HepG2 (cell line): ENCODE results near the gene LRRN4. TPM values are rescaled to one million over a fixed set of nuclear protein-coding genes. Genes with fewer than 3 reads are reported as not detected.

Source experiments
- AGO1 ChIP-seq: fragments of 200-400 bp; formaldehyde crosslinking; IDR thresholded peaks from 2 replicates; pipeline ENCODE4 v1.6.1; 2017; ENCODE audit warnings: mild to moderate bottlenecking, low read depth, low read length, moderate library complexity; ENCODE audit not compliant: poor library complexity, severe bottlenecking
- CBX2 ChIP-seq, 2 experiments: fragments of 200-600 bp in 1 of 2; sonication (generic); formaldehyde crosslinking in 1 of 2; IDR thresholded peaks; 2 replicates each; pipeline versions ENCODE4 v1.7.0 to v1.8.1; 2018 to 2022; ENCODE audit warnings: low read depth in 2 of 2, low read length in 1 of 2, mild to moderate bottlenecking in 1 of 2, missing genetic modification reagents in 1 of 2
- CBX5 ChIP-seq: sonication (generic); formaldehyde crosslinking; IDR thresholded peaks from 2 replicates; pipeline ENCODE4 v1.4.0; 2020; ENCODE audit warnings: missing genetic modification reagents, borderline replicate concordance
- ONECUT2 ChIP-seq: sonication (generic); formaldehyde crosslinking; IDR thresholded peaks from 2 replicates; pipeline ENCODE4 v1.4.0; 2020; ENCODE audit warnings: missing genetic modification reagents
- RARG ChIP-seq: sonication (generic); formaldehyde crosslinking; IDR thresholded peaks from 2 replicates; pipeline ENCODE4 v1.4.0; 2020; ENCODE audit warnings: low read depth, mild to moderate bottlenecking, missing genetic modification reagents
- RBM22 ChIP-seq: fragments of 200-400 bp; formaldehyde crosslinking; optimal IDR thresholded peaks from 2 replicates; pipeline ENCODE3; 2017; ENCODE audit warnings: mild to moderate bottlenecking, low read length, moderate library complexity
- REPIN1 ChIP-seq: sonication (generic); formaldehyde crosslinking; IDR thresholded peaks from 2 replicates; pipeline ENCODE4 v1.8.0; 2022; ENCODE audit warnings: missing genetic modification reagents, low read depth, mild to moderate bottlenecking, borderline replicate concordance
- SP2 ChIP-seq: sonication (generic); formaldehyde crosslinking; IDR thresholded peaks from 2 replicates; pipeline ENCODE4 v1.5.1; 2020; ENCODE audit warnings: mild to moderate bottlenecking, missing genetic modification reagents
- TRIM24 ChIP-seq: sonication (generic); formaldehyde crosslinking; IDR thresholded peaks from 2 replicates; pipeline ENCODE4 v1.8.0; 2022; ENCODE audit warnings: mild to moderate bottlenecking, missing genetic modification reagents
- ZBTB33 ChIP-seq: sonication (generic); formaldehyde crosslinking; IDR thresholded peaks from 2 replicates; pipeline ENCODE4 v1.4.0; 2020; ENCODE audit warnings: missing genetic modification reagents
- ZFP41 ChIP-seq: sonication (generic); formaldehyde crosslinking; IDR thresholded peaks from 2 replicates; pipeline ENCODE4 v1.4.0; 2020; ENCODE audit warnings: mild to moderate bottlenecking, missing genetic modification reagents, borderline replicate concordance
- ZNF260 ChIP-seq: sonication (generic); formaldehyde crosslinking; IDR thresholded peaks from 2 replicates; pipeline ENCODE4 v1.4.0; 2020; ENCODE audit warnings: missing genetic modification reagents, low read depth, mild to moderate bottlenecking, borderline replicate concordance
- ZNF616 ChIP-seq: sonication (generic); formaldehyde crosslinking; IDR thresholded peaks from 2 replicates; pipeline ENCODE4 v1.5.0; 2020; ENCODE audit warnings: low read depth, mild to moderate bottlenecking, missing genetic modification reagents
- ZSCAN30 ChIP-seq: sonication (generic); formaldehyde crosslinking; IDR thresholded peaks from 2 replicates; pipeline ENCODE4 v1.5.0; 2020; ENCODE audit warnings: mild to moderate bottlenecking, missing genetic modification reagents
- ZXDC ChIP-seq: sonication (generic); formaldehyde crosslinking; IDR thresholded peaks from 2 replicates; pipeline ENCODE4 v1.5.0; 2020; ENCODE audit warnings: mild to moderate bottlenecking, missing genetic modification reagents
- polyA plus RNA-seq, 8 experiments: library from polyadenylated mRNA; depleted of rRNA in 3 of 8; stranded (reverse) in 7 of 8; unstranded in 1 of 8; fragments of >200 nt; fragmentation: Illumina TruSeq in 4 of 8; extraction: Trizol in 4 of 8; gene quantifications; 2 replicates each; pipeline versions ENCODE4 v1.2.1 to v1.2.3, GENCODE V29; 2011 to 2016; ENCODE audit warnings: low read depth in 4 of 8, missing spikeins in 1 of 8, mixed read lengths in 1 of 8; ENCODE audit not compliant: insufficient read depth in 1 of 8
- total RNA-seq, 5 experiments: library from RNA; depleted of rRNA; stranded (reverse); fragments of >200 nt; fragmentation: Illumina TruSeq; extraction: Trizol; gene quantifications; 2 replicates each; pipeline ENCODE4 v1.2.3, GENCODE V29; 2016; ENCODE audit warnings: low read depth in 1 of 5
- TF ChIP-seq, protein P1 (sequence below): sonication (generic); formaldehyde crosslinking; IDR thresholded peaks from 2 replicates; pipeline ENCODE4 v1.8.1; 2022; ENCODE audit warnings: low read depth, mild to moderate bottlenecking, missing genetic modification reagents
- TF ChIP-seq, protein P2 (sequence below): sonication (generic); formaldehyde crosslinking; IDR thresholded peaks from 2 replicates; pipeline ENCODE4 v1.8.0; 2022; ENCODE audit warnings: mild to moderate bottlenecking, missing genetic modification reagents, moderate library complexity

The LRRN4 gene
- total and polyA plus RNA-seq, 2 of the 13 experiments (the other 11 are each of a cell fraction or from before 2014, with no cell fraction given) = 0.15 to 0.20 TPM

GRCh38 chr20:6040958-6041807 lies 12.7 kb downstream of the LRRN4 start (continued):
- no peak for TF ChIP-seq ZSCAN30 (CRISPR knock-in tag)
- peak; percentile 31 for TF ChIP-seq RBM22
- no peak for TF ChIP-seq ZFP41
- TF ChIP-seq ZNF260 (CRISPR knock-in tag) = no peak
- 0 out of 2 replicates have a peak, but pooled peaks have one; percentile 57 for TF ChIP-seq ZXDC
- TF ChIP-seq AGO1 = no peak
- no peak for TF ChIP-seq SP2
- TF ChIP-seq, protein P1, sequence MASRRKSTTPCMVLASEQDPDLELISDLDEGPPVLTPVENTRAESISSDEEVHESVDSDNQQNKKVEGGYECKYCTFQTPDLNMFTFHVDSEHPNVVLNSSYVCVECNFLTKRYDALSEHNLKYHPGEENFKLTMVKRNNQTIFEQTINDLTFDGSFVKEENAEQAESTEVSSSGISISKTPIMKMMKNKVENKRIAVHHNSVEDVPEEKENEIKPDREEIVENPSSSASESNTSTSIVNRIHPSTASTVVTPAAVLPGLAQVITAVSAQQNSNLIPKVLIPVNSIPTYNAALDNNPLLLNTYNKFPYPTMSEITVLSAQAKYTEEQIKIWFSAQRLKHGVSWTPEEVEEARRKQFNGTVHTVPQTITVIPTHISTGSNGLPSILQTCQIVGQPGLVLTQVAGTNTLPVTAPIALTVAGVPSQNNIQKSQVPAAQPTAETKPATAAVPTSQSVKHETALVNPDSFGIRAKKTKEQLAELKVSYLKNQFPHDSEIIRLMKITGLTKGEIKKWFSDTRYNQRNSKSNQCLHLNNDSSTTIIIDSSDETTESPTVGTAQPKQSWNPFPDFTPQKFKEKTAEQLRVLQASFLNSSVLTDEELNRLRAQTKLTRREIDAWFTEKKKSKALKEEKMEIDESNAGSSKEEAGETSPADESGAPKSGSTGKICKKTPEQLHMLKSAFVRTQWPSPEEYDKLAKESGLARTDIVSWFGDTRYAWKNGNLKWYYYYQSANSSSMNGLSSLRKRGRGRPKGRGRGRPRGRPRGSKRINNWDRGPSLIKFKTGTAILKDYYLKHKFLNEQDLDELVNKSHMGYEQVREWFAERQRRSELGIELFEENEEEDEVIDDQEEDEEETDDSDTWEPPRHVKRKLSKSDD (CRISPR knock-in tag) = peak; percentile 33; the same call in 1 of the 2 replicates
- TF ChIP-seq RARG (CRISPR knock-in tag) = no peak
- TF ChIP-seq ONECUT2 = no peak
- peak; percentile 45 for TF ChIP-seq ZBTB33 (CRISPR knock-in tag)
- TF ChIP-seq, protein P2, sequence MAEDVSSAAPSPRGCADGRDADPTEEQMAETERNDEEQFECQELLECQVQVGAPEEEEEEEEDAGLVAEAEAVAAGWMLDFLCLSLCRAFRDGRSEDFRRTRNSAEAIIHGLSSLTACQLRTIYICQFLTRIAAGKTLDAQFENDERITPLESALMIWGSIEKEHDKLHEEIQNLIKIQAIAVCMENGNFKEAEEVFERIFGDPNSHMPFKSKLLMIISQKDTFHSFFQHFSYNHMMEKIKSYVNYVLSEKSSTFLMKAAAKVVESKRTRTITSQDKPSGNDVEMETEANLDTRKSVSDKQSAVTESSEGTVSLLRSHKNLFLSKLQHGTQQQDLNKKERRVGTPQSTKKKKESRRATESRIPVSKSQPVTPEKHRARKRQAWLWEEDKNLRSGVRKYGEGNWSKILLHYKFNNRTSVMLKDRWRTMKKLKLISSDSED (CRISPR knock-in tag) = no peak
- no peak for TF ChIP-seq CBX2 (IDR thresholded peaks at IDR 0.05; ENCODE audit: low read depth, low read length)
- no peak for TF ChIP-seq CBX2 (CRISPR knock-in tag; IDR thresholded peaks at IDR 0.05; ENCODE audit: low read depth)
- TF ChIP-seq REPIN1 (CRISPR knock-in tag) = no peak
- TF ChIP-seq CBX5 (CRISPR knock-in tag) = no peak
- TF ChIP-seq ZNF616 (CRISPR knock-in tag) = no peak
- no peak for TF ChIP-seq TRIM24 (CRISPR knock-in tag)
